Neural cell (in vitro differentiated cells): Measurements from ENCODE around the gene GLRX2.

Experiments used
- SMC3 ChIP-seq: fragments of 450-650 bp; conservative IDR thresholded peaks from 2 replicates; pipeline ENCODE4 v1.6.1; 2014; ENCODE audit warnings: antibody characterized with exemption, mild to moderate bottlenecking, moderate library complexity; ENCODE audit not compliant: poor library complexity
- TAF1 ChIP-seq: IDR thresholded peaks from 2 replicates; pipeline ENCODE4 v1.6.1; 2012; ENCODE audit warnings: low read depth
- TF ChIP-seq, protein P1 (sequence below): fragments of 450-650 bp; IDR thresholded peaks from 2 replicates; pipeline ENCODE4 v1.5.1; 2014; ENCODE audit warnings: antibody characterized with exemption, mild to moderate bottlenecking, moderate library complexity; ENCODE audit not compliant: poor library complexity, severe bottlenecking

DNA sequence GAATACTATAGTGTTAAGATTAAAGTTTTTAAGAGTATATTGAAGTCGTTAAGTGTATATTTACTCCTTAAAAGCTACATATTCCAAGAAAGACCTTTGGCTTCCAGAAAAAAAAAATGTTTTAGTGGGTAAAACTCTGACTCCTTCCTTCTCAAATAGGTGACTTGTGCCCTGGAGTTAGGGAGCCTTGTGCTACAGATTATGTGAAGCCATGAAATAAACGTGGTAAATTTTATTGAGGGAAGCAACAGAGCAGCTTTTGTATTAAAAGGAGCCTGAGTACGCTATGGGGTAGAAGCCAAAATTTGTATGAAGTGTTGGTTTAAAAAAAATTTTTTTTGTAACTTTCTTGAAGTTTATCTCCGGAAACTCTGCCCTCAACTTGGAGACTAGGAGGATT lies 44.8 kb downstream of the GLRX2 start:
- TF ChIP-seq TAF1 (no peak), SMC3 (no peak)
- TF ChIP-seq, protein P1, sequence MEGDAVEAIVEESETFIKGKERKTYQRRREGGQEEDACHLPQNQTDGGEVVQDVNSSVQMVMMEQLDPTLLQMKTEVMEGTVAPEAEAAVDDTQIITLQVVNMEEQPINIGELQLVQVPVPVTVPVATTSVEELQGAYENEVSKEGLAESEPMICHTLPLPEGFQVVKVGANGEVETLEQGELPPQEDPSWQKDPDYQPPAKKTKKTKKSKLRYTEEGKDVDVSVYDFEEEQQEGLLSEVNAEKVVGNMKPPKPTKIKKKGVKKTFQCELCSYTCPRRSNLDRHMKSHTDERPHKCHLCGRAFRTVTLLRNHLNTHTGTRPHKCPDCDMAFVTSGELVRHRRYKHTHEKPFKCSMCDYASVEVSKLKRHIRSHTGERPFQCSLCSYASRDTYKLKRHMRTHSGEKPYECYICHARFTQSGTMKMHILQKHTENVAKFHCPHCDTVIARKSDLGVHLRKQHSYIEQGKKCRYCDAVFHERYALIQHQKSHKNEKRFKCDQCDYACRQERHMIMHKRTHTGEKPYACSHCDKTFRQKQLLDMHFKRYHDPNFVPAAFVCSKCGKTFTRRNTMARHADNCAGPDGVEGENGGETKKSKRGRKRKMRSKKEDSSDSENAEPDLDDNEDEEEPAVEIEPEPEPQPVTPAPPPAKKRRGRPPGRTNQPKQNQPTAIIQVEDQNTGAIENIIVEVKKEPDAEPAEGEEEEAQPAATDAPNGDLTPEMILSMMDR: no peak
